Astrocyte of the spinal cord (primary cell): ENCODE results near the gene NRXN2.
A peak's percentile ranks its signal among the peaks of the same experiment; 100 is the strongest.

Experiments
- DNase-seq: peaks from one replicate; pipeline ENCODE4 v3.0.0; 2011; ENCODE audit warnings: low read depth, low spot score
- H3K4me3 ChIP-seq: 2 replicates; pipeline ENCODE4 v1.5.1; 2011; ENCODE audit warnings: low read depth, mild to moderate bottlenecking, low read length, moderate library complexity
- in situ Hi-C: cut with HindIII; loops from 2 replicates; pipeline ENCODE4 v1.10.0; 2017; ENCODE audit warnings: low sequenced_read_pairs
- TF ChIP-seq, protein P1 (sequence below): IDR thresholded peaks from 2 replicates; pipeline ENCODE4 v1.5.1; 2012; ENCODE audit warnings: low read depth, mild to moderate bottlenecking, low read length, inconsistent platforms

Gene NRXN2

DNA sequence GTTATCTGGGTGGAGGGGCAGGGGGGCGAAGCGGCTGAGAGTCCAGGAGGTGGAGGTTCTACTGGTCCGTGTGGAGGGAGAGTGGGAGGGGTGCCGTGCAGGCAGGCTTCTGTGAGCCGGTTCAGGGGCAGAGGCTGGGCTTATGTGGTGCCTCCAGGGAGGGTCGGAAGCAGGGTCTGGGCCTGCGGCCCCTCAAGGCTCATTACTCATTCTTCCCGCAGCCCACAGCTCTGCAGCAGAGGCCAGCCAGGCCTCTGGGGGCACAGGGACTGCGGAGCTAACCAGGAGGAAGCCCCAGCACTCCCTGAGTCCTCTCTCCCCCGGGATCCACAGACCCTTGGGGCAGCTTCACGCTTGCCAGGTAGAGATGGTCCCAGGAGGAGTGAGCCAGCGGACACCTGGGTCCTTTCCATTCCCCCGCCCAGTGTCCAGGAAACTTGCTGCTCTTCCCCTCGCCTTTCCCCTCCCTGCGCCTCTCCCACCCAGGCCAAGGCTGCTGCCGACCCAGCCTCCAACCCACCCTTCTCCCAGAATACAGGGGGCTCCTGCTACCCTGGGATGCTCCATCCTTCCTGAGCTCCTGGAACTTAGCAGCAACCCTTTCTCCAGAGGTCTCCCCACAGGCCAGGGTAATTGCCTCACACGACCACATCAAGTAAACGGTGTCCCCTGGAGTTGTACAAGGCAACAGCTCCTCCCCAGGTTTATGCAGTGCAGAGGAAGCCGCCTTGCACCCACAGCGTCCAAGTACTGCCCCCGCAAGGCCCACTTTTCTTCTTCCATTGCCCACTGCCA lies 6.3 kb downstream of the NRXN2 start:
- in situ Hi-C loops, result no loop called here
- DNase-seq, result no peak
- H3K4me3 ChIP-seq, result no peak overlapping the region
- TF ChIP-seq, protein P1, sequence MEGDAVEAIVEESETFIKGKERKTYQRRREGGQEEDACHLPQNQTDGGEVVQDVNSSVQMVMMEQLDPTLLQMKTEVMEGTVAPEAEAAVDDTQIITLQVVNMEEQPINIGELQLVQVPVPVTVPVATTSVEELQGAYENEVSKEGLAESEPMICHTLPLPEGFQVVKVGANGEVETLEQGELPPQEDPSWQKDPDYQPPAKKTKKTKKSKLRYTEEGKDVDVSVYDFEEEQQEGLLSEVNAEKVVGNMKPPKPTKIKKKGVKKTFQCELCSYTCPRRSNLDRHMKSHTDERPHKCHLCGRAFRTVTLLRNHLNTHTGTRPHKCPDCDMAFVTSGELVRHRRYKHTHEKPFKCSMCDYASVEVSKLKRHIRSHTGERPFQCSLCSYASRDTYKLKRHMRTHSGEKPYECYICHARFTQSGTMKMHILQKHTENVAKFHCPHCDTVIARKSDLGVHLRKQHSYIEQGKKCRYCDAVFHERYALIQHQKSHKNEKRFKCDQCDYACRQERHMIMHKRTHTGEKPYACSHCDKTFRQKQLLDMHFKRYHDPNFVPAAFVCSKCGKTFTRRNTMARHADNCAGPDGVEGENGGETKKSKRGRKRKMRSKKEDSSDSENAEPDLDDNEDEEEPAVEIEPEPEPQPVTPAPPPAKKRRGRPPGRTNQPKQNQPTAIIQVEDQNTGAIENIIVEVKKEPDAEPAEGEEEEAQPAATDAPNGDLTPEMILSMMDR, result no peak

DNA sequence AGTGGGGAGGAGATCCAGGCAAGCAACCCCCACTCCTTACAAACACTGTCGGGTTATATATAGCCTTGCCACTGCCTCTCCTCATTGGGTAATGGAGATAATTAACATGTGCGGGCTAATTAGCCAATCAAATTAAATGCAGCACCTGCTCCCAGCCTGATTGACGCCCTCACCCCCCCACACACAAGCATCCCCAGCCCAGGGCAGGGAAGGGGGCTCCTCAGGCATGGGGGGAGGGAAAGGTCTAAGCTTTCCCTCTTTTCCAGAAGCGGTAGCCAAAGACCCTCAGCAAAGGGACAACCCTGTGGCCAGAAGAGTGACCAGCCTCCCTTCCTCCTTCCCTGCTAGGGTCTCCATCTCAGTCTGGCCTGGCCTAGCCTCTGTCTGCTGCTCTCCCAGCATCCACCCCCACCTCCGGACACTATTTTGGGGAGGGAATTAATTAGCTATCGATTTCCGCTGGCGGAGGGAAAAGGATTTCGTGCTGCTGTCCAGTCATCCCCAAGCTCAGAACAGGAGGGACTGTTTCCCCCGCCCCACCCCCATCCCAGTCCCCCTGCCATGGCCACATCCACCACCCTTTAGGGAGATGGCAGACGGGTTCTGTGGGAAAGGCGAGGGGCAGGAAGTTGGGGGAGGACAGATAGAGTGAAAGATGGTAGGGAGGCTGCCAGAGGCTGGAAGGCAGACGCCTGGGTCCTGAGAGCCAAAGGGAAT lies 7.1 kb downstream of the NRXN2 start:
- TF ChIP-seq, protein P1, result no peak
- DNase-seq, result no peak
- in situ Hi-C loops, result no loop called here
- H3K4me3 ChIP-seq, result no peak overlapping the region

DNA sequence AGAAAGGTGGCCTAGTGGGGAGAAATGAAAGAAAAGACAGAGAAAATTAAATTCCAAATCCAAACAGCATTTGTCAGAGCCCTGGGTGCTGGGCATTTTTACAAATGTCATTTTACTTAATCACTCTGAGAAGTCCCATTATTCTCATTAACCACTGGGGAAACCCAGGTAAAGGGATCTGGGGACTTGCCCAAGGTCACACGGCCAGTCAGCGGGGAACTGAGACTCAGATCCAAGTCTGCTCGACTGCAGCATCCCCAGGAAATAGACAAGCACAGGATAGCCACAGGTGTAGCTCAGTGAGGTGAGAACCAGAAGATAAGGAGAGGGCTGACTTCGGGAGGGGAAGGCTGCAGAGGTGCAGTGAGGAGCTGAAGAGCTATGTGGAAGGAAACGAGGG lies 7.9 kb downstream of the NRXN2 start:
- TF ChIP-seq, protein P1, result no peak
- no peak for DNase-seq
- no peak overlapping the region for H3K4me3 ChIP-seq
- in situ Hi-C loops, result no loop called here

DNA sequence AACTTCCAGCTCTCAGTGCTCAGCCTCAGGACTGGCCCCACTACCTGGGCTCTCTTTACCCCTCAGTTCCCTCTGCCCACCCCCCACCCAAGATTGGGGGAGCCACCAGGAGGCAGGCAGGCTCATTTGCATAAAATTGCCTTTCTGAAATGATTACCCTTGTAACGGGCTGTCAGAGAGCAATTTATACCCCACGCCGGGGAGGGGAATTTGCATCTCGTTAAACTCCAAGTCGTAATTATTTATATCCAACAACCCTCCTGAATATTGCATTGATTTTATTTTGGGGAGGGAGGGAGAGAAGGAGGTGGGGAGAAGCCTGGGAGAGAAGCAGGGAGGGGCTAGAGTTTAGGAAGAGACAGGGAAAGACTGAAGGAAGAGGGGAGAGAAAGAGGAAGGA lies 8.3 kb downstream of the NRXN2 start:
- TF ChIP-seq, protein P1, result no peak
- in situ Hi-C loops, result no loop called here
- DNase-seq, result no peak

DNA sequence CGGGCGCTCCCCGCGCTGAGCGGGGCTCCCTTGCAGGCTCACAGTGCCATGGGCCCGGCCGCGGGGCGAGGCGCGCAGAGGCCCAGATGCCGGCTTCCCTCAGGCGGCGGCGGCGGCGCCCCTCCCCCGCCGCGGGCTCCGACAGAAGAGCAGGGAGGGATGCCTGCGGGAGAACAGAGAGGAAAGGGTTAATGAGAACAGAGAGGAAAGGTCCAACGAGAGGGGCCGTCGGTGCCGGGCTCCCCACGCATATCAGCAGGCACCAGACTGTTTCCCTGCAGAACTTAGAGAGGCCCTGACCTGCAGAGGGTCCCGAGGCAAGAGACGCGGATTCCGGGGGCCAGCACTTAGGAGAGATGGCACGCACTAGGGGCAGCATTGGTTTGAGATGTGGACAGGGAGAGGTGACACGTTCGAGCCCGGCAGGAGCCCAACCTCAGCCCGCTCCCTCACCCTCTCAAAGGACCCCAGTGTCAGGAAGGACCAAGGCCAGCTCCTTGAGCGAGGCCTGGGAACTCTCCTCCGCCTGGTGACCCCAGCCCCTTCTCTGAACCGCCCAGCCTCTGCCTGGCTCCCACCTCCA lies 9.1 kb downstream of the NRXN2 start:
- DNase-seq, result no peak
- TF ChIP-seq, protein P1, result no peak
- in situ Hi-C loops, result no loop called here
- no peak overlapping the region for H3K4me3 ChIP-seq

More for the DNA sequence above, 8.3 kb downstream of the NRXN2 start:
- no peak overlapping the region for H3K4me3 ChIP-seq

DNA sequence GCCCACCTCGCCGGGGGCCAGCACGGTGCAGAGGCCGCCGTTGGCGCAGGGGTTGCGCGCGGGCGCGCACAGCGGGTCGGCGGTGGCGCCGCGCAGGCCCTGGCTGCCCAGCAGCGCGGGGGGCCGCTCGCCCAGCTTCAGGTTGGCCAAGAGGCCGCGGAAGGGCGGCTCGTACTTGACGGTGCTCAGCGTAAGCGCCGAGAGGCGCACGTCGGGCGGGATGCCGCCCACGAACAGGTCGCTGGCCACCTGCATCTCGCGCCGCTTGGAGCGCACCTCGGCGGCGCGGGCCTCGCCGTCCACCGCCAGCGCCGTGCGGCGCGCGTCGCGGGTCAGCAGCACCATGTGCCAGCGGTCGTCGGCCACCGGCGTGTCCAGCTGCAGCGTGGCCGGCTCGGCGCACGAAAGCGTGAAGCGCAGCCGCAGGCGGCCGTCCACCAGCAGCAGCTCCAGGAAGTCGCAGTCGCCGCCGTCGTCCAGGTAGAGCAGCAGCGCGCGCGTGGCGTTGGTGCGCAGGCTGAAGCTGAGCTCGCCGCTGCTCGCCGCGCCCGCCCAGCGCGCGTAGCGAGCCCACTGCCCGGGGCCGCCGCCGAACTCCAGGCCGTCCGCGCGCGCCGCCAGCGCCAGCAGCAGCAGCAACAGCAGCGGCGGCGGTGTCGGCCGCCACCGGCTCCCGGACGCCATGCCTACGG lies 9.8 kb downstream of the NRXN2 start:
- in situ Hi-C loops, result no loop called here
- H3K4me3 ChIP-seq, result no peak overlapping the region
- DNase-seq, result peak; percentile 14
- TF ChIP-seq, protein P1, result no peak
